ENCODE results near the gene MPP4.

GRCh38 chr2:201699416-201699815, 972 bp upstream of the MPP4 start:
- TF ChIP-seq, protein P1, sequence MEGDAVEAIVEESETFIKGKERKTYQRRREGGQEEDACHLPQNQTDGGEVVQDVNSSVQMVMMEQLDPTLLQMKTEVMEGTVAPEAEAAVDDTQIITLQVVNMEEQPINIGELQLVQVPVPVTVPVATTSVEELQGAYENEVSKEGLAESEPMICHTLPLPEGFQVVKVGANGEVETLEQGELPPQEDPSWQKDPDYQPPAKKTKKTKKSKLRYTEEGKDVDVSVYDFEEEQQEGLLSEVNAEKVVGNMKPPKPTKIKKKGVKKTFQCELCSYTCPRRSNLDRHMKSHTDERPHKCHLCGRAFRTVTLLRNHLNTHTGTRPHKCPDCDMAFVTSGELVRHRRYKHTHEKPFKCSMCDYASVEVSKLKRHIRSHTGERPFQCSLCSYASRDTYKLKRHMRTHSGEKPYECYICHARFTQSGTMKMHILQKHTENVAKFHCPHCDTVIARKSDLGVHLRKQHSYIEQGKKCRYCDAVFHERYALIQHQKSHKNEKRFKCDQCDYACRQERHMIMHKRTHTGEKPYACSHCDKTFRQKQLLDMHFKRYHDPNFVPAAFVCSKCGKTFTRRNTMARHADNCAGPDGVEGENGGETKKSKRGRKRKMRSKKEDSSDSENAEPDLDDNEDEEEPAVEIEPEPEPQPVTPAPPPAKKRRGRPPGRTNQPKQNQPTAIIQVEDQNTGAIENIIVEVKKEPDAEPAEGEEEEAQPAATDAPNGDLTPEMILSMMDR (IDR thresholded peaks at IDR 0.05; ENCODE audit: low read depth, low read length, missing input control) = no peak
- no peak for TF ChIP-seq REST (IDR thresholded peaks at IDR 0.05)
- no peak for TF ChIP-seq HNF4A (conservative IDR thresholded peaks at IDR 0.05)
- TF ChIP-seq TAF1 (conservative IDR thresholded peaks at IDR 0.05) = no peak
- no peak for TF ChIP-seq GABPA (IDR thresholded peaks at IDR 0.05 in 1 of 2, conservative IDR thresholded peaks at IDR 0.05 in 1 of 2)
- no peak for TF ChIP-seq HNF4G (IDR thresholded peaks at IDR 0.05)
- TF ChIP-seq ZBTB33 (IDR thresholded peaks at IDR 0.05) = no peak
- TF ChIP-seq, protein P2, sequence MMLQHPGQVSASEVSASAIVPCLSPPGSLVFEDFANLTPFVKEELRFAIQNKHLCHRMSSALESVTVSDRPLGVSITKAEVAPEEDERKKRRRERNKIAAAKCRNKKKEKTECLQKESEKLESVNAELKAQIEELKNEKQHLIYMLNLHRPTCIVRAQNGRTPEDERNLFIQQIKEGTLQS (IDR thresholded peaks at IDR 0.05) = no peak

Data from liver (tissue), 3 donors.